ENCODE measurements around the gene CCDC137.

DNA sequence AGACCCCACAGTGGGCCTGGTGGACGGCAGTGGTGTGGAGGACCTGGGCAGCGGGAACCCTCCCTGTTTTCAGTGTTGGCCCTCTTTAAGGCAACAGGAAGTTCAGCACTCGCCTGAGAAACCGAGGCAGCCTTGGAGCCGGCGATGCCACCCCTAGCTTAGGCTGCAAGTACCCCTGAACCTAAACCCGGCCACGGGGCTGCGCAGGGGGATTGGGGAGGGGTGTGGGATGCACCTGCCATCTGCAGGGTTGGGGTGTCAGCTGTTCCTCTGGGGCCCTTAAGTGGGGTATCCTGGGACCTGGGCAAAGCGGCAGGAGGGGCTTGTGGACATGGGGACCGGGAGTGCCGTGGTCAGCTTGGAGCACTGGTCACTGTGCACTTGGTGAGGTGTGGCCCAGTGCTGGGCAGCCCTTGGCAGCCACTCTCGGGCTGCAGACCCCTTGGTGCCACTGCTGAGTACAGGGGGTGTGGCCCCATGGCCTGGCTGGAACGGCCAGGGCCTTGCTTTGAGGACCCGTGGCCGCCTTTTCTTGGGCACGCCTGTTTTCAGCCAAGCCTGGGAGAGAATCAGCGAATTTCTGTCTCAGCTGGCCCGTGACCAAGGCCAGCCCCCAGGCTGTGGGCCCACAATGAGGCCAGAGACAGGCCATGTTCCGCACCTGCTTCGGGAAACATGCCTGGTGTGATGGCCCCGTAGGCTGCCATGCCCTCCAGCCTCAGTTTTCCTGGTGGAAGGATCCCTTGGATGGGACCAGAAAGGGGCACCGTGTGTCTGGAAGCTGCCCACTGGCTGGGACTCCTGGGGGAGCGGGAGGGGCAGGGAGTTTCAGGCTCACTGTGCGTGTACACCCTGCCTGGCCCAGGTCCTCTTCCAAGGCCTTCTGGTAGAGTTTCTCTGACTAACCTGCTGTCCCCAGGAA, 41.4 kb downstream of the CCDC137 start:
- TF ChIP-seq POLR2AphosphoS5 (IDR thresholded peaks at IDR 0.05), result no peak
- TF ChIP-seq CTCF (IDR thresholded peaks at IDR 0.05), result no peak
